Measurements from ENCODE around the gene SLC7A8.

Gene SLC7A8

GRCh38 chr14:23137192-23137812 lies 46.2 kb downstream of the SLC7A8 start:
- peaks cover 11 to 34% of the 10 kb centered on the region in 2 donors for H3K36me3 ChIP-seq (ENCODE audit: control insufficient read depth in 1 of 2, insufficient read depth in 2 of 2, low read length in 2 of 2)
- no peak overlapping the region for H3K27ac ChIP-seq (ENCODE audit: low read depth, low read length)
- no peaks in the 10 kb centered on the region for H3K27me3 ChIP-seq (ENCODE audit: control insufficient read depth in 1 of 2, insufficient read depth in 2 of 2, low read length in 2 of 2)
- H3K4me1 ChIP-seq (ENCODE audit: control insufficient read depth in 1 of 2, insufficient read depth in 2 of 2, low read length in 2 of 2) = peaks cover 0 to 12% of the 10 kb centered on the region in 2 donors
- no peaks in the 10 kb centered on the region for H3K9me3 ChIP-seq (ENCODE audit: control insufficient read depth in 1 of 2, low read length in 2 of 2)
- H3K4me3 ChIP-seq (ENCODE audit: low read depth in 1 of 2, low read length in 2 of 2) = no peak overlapping the region
- no peak overlapping the region for H3K9ac ChIP-seq (ENCODE audit: low read depth in 1 of 2, low read length in 2 of 2)

- no peaks in the 10 kb centered on the region for H3K27me3 ChIP-seq (ENCODE audit: control insufficient read depth in 1 of 2, insufficient read depth in 2 of 2, low read length in 2 of 2)
- H3K36me3 ChIP-seq (ENCODE audit: control insufficient read depth in 1 of 2, insufficient read depth in 2 of 2, low read length in 2 of 2) = peaks cover 11 to 34% of the 10 kb centered on the region in 2 donors
- H3K4me3 ChIP-seq (ENCODE audit: low read depth in 1 of 2, low read length in 2 of 2) = no peak overlapping the region
- peaks cover 0 to 12% of the 10 kb centered on the region in 2 donors for H3K4me1 ChIP-seq (ENCODE audit: control insufficient read depth in 1 of 2, insufficient read depth in 2 of 2, low read length in 2 of 2)
- H3K9ac ChIP-seq (ENCODE audit: low read depth in 1 of 2, low read length in 2 of 2) = no peak overlapping the region
- H3K9me3 ChIP-seq (ENCODE audit: control insufficient read depth in 1 of 2, low read length in 2 of 2) = no peaks in the 10 kb centered on the region
- no peak overlapping the region for H3K27ac ChIP-seq (ENCODE audit: low read depth, low read length)
Observed at GRCh38 chr14:23136566-23137133, 46.8 kb downstream of the SLC7A8 start.

GRCh38 chr14:23132970-23133369 lies 50.5 kb downstream of the SLC7A8 start:
- H3K9me3 ChIP-seq (ENCODE audit: control insufficient read depth in 1 of 2, low read length in 2 of 2) = no peaks in the 10 kb centered on the region
- H3K27me3 ChIP-seq (ENCODE audit: control insufficient read depth in 1 of 2, insufficient read depth in 2 of 2, low read length in 2 of 2) = no peaks in the 10 kb centered on the region
- peaks cover 32 to 44% of the 10 kb centered on the region in 2 donors for H3K36me3 ChIP-seq (ENCODE audit: control insufficient read depth in 1 of 2, insufficient read depth in 2 of 2, low read length in 2 of 2)
- peaks cover 0 to 3% of the 10 kb centered on the region in 2 donors for H3K4me1 ChIP-seq (ENCODE audit: control insufficient read depth in 1 of 2, insufficient read depth in 2 of 2, low read length in 2 of 2)
- H3K27ac ChIP-seq (ENCODE audit: low read depth, low read length) = no peak overlapping the region
- no peak overlapping the region for H3K4me3 ChIP-seq (ENCODE audit: low read depth in 1 of 2, low read length in 2 of 2)
- no peak overlapping the region for H3K9ac ChIP-seq (ENCODE audit: low read depth in 1 of 2, low read length in 2 of 2)

GRCh38 chr14:23131482-23131881 lies 52.0 kb downstream of the SLC7A8 start:
- no peak overlapping the region for H3K27ac ChIP-seq (ENCODE audit: low read depth, low read length)
- peaks cover 35 to 48% of the 10 kb centered on the region in 2 donors for H3K36me3 ChIP-seq (ENCODE audit: control insufficient read depth in 1 of 2, insufficient read depth in 2 of 2, low read length in 2 of 2)
- H3K27me3 ChIP-seq (ENCODE audit: control insufficient read depth in 1 of 2, insufficient read depth in 2 of 2, low read length in 2 of 2) = no peaks in the 10 kb centered on the region
- no peaks in the 10 kb centered on the region for H3K9me3 ChIP-seq (ENCODE audit: control insufficient read depth in 1 of 2, low read length in 2 of 2)
- H3K4me3 ChIP-seq (ENCODE audit: low read depth in 1 of 2, low read length in 2 of 2) = no peak overlapping the region
- no peaks in the 10 kb centered on the region for H3K4me1 ChIP-seq (ENCODE audit: control insufficient read depth in 1 of 2, insufficient read depth in 2 of 2, low read length in 2 of 2)
- no peak overlapping the region for H3K9ac ChIP-seq (ENCODE audit: low read depth in 1 of 2, low read length in 2 of 2)

GRCh38 chr14:23130871-23131270 lies 52.6 kb downstream of the SLC7A8 start:
- Histone ChIP-seq H3K36me3 (ENCODE audit: control insufficient read depth in 1 of 2, insufficient read depth in 2 of 2, low read length in 2 of 2) (peaks cover 31 to 42% of the 10 kb centered on the region in 2 donors), H3K27me3 (ENCODE audit: control insufficient read depth in 1 of 2, insufficient read depth in 2 of 2, low read length in 2 of 2) (no peaks in the 10 kb centered on the region), H3K9ac (ENCODE audit: low read depth in 1 of 2, low read length in 2 of 2) (no peak overlapping the region), H3K4me1 (ENCODE audit: control insufficient read depth in 1 of 2, insufficient read depth in 2 of 2, low read length in 2 of 2) (no peaks in the 10 kb centered on the region), H3K27ac (ENCODE audit: low read depth, low read length) (no peak overlapping the region), H3K4me3 (ENCODE audit: low read depth in 1 of 2, low read length in 2 of 2) (no peak overlapping the region), H3K9me3 (ENCODE audit: control insufficient read depth in 1 of 2, low read length in 2 of 2) (no peaks in the 10 kb centered on the region)

- Histone ChIP-seq H3K4me3 (ENCODE audit: low read depth in 1 of 2, low read length in 2 of 2) (no peak overlapping the region), H3K4me1 (ENCODE audit: control insufficient read depth in 1 of 2, insufficient read depth in 2 of 2, low read length in 2 of 2) (no peaks in the 10 kb centered on the region), H3K9me3 (ENCODE audit: control insufficient read depth in 1 of 2, low read length in 2 of 2) (no peaks in the 10 kb centered on the region), H3K9ac (ENCODE audit: low read depth in 1 of 2, low read length in 2 of 2) (no peak overlapping the region), H3K27ac (ENCODE audit: low read depth, low read length) (no peak overlapping the region), H3K36me3 (ENCODE audit: control insufficient read depth in 1 of 2, insufficient read depth in 2 of 2, low read length in 2 of 2) (peaks cover 30 to 42% of the 10 kb centered on the region in 2 donors), H3K27me3 (ENCODE audit: control insufficient read depth in 1 of 2, insufficient read depth in 2 of 2, low read length in 2 of 2) (no peaks in the 10 kb centered on the region)
Observed at GRCh38 chr14:23129759-23130316, 53.6 kb downstream of the SLC7A8 start.

- no peak overlapping the region for H3K9ac ChIP-seq (ENCODE audit: low read depth in 1 of 2, low read length in 2 of 2)
- H3K27ac ChIP-seq (ENCODE audit: low read depth, low read length) = no peak overlapping the region
- no peaks in the 10 kb centered on the region for H3K9me3 ChIP-seq (ENCODE audit: control insufficient read depth in 1 of 2, low read length in 2 of 2)
- no peaks in the 10 kb centered on the region for H3K4me1 ChIP-seq (ENCODE audit: control insufficient read depth in 1 of 2, insufficient read depth in 2 of 2, low read length in 2 of 2)
- peaks cover 30 to 42% of the 10 kb centered on the region in 2 donors for H3K36me3 ChIP-seq (ENCODE audit: control insufficient read depth in 1 of 2, insufficient read depth in 2 of 2, low read length in 2 of 2)
- H3K27me3 ChIP-seq (ENCODE audit: control insufficient read depth in 1 of 2, insufficient read depth in 2 of 2, low read length in 2 of 2) = no peaks in the 10 kb centered on the region
- H3K4me3 ChIP-seq (ENCODE audit: low read depth in 1 of 2, low read length in 2 of 2) = no peak overlapping the region
Observed at GRCh38 chr14:23128969-23129758, 54.3 kb downstream of the SLC7A8 start.

- Histone ChIP-seq H3K36me3 (ENCODE audit: control insufficient read depth in 1 of 2, insufficient read depth in 2 of 2, low read length in 2 of 2) (peaks cover 30 to 42% of the 10 kb centered on the region in 2 donors), H3K4me3 (ENCODE audit: low read depth in 1 of 2, low read length in 2 of 2) (no peak overlapping the region), H3K9me3 (ENCODE audit: control insufficient read depth in 1 of 2, low read length in 2 of 2) (no peaks in the 10 kb centered on the region), H3K27ac (ENCODE audit: low read depth, low read length) (no peak overlapping the region), H3K9ac (ENCODE audit: low read depth in 1 of 2, low read length in 2 of 2) (no peak overlapping the region), H3K4me1 (ENCODE audit: control insufficient read depth in 1 of 2, insufficient read depth in 2 of 2, low read length in 2 of 2) (peaks cover 5 to 9% of the 10 kb centered on the region in 2 donors), H3K27me3 (ENCODE audit: control insufficient read depth in 1 of 2, insufficient read depth in 2 of 2, low read length in 2 of 2) (no peaks in the 10 kb centered on the region)
Observed at GRCh38 chr14:23127861-23128260, 55.6 kb downstream of the SLC7A8 start.

- Histone ChIP-seq H3K4me1 (ENCODE audit: control insufficient read depth in 1 of 2, insufficient read depth in 2 of 2, low read length in 2 of 2) (peaks cover 6 to 9% of the 10 kb centered on the region in 2 donors), H3K9ac (ENCODE audit: low read depth in 1 of 2, low read length in 2 of 2) (no peak overlapping the region), H3K36me3 (ENCODE audit: control insufficient read depth in 1 of 2, insufficient read depth in 2 of 2, low read length in 2 of 2) (peaks cover 30 to 42% of the 10 kb centered on the region in 2 donors), H3K27me3 (ENCODE audit: control insufficient read depth in 1 of 2, insufficient read depth in 2 of 2, low read length in 2 of 2) (no peaks in the 10 kb centered on the region), H3K9me3 (ENCODE audit: control insufficient read depth in 1 of 2, low read length in 2 of 2) (no peaks in the 10 kb centered on the region), H3K27ac (ENCODE audit: low read depth, low read length) (no peak overlapping the region), H3K4me3 (ENCODE audit: low read depth in 1 of 2, low read length in 2 of 2) (no peak overlapping the region)
Observed at GRCh38 chr14:23126548-23127278, 56.7 kb downstream of the SLC7A8 start.

Data from duodenal mucosa (tissue), 2 donors.